GM21529 (cell line): Measurements from ENCODE around the gene SCGB1A1.
"Not testable (repeated sequence)": the region's sequence is repeated elsewhere in the genome, so short reads cannot be mapped to it uniquely, and the experiment has no call there.

Experiments used
- ATAC-seq: cut with Tn5 transposase; IDR thresholded peaks from one replicate; pipeline ENCODE4 v1.9.1; 2021; ENCODE audit not compliant: unreplicated experiment

The SCGB1A1 gene

GRCh38 chr11:62418733-62419132 lies at the start of gene SCGB1A1:
SCGB1A1 (plus strand) TSS chr11:62419033; CDS start chr11:62419096, 63 bp downstream.
- ATAC-seq = no peak

- no peak for ATAC-seq
These were observed 47.9 kb upstream of the SCGB1A1 start for GRCh38 chr11:62370743-62371440.

- no peak for ATAC-seq
These were observed 46.0 kb upstream of the SCGB1A1 start for GRCh38 chr11:62372871-62373270.

- ATAC-seq = no peak
These were observed 45.2 kb upstream of the SCGB1A1 start for GRCh38 chr11:62373464-62374119.

- no peak for ATAC-seq
These were observed 44.0 kb upstream of the SCGB1A1 start for GRCh38 chr11:62374801-62375200.

- ATAC-seq = not testable (repeated sequence)
These were observed 40.3 kb upstream of the SCGB1A1 start for GRCh38 chr11:62378459-62379063.

- not testable (repeated sequence) for ATAC-seq
These were observed 39.2 kb upstream of the SCGB1A1 start for GRCh38 chr11:62379586-62379985.

- not testable (repeated sequence) for ATAC-seq
These were observed 38.0 kb upstream of the SCGB1A1 start for GRCh38 chr11:62380821-62381245.

- ATAC-seq = no peak
These were observed 35.0 kb upstream of the SCGB1A1 start for GRCh38 chr11:62383822-62384221.

- ATAC-seq = not testable (repeated sequence)
These were observed 32.8 kb upstream of the SCGB1A1 start for GRCh38 chr11:62386083-62386482.

GRCh38 chr11:62387381-62387780 lies 31.5 kb upstream of the SCGB1A1 start:
- no peak for ATAC-seq

- ATAC-seq = no peak
These were observed 29.8 kb upstream of the SCGB1A1 start for GRCh38 chr11:62388999-62389398.

GRCh38 chr11:62390237-62390636 lies 28.6 kb upstream of the SCGB1A1 start:
- ATAC-seq = no peak

- ATAC-seq = no peak
These were observed 28.1 kb upstream of the SCGB1A1 start for GRCh38 chr11:62390722-62391121.

- ATAC-seq = no peak
These were observed 27.0 kb upstream of the SCGB1A1 start for GRCh38 chr11:62391642-62392425.

- no peak for ATAC-seq
These were observed 26.3 kb upstream of the SCGB1A1 start for GRCh38 chr11:62392506-62392905.

GRCh38 chr11:62393061-62393611 lies 25.7 kb upstream of the SCGB1A1 start:
- ATAC-seq = no peak

- ATAC-seq = no peak
These were observed 25.1 kb upstream of the SCGB1A1 start for GRCh38 chr11:62393735-62394134.

- no peak for ATAC-seq
These were observed 23.9 kb upstream of the SCGB1A1 start for GRCh38 chr11:62394825-62395538.

GRCh38 chr11:62395885-62396551 lies 22.8 kb upstream of the SCGB1A1 start:
- no peak for ATAC-seq
